Activated effector memory CD4-positive, alpha-beta T cell treated with Interleukin-2 at 50 U/mL for 16 hours (primary cell): Measurements from ENCODE around the gene POSTN.

Source experiments
- DNase-seq: peaks from one replicate; pipeline ENCODE4 v3.0.0-alpha.2; 2020

Gene POSTN, protein sequence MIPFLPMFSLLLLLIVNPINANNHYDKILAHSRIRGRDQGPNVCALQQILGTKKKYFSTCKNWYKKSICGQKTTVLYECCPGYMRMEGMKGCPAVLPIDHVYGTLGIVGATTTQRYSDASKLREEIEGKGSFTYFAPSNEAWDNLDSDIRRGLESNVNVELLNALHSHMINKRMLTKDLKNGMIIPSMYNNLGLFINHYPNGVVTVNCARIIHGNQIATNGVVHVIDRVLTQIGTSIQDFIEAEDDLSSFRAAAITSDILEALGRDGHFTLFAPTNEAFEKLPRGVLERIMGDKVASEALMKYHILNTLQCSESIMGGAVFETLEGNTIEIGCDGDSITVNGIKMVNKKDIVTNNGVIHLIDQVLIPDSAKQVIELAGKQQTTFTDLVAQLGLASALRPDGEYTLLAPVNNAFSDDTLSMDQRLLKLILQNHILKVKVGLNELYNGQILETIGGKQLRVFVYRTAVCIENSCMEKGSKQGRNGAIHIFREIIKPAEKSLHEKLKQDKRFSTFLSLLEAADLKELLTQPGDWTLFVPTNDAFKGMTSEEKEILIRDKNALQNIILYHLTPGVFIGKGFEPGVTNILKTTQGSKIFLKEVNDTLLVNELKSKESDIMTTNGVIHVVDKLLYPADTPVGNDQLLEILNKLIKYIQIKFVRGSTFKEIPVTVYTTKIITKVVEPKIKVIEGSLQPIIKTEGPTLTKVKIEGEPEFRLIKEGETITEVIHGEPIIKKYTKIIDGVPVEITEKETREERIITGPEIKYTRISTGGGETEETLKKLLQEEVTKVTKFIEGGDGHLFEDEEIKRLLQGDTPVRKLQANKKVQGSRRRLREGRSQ

DNA sequence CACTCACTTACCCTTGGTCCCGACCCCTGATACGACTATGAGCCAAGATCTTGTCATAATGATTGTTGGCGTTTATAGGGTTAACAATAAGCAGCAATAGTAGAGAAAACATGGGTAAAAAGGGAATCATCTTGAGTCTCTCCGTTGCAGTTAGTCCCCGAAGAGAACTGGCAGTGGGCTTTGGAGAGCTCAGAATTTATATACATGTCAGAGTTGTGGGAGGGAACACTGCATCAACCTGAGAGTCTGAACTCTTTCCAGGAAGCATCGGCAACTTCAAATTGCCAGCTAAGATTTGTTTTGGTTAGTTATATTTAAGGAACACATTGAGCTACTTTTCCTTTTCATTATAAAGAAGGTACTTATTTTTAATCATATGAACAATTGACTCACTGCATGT lies at the start of gene POSTN:
Gene POSTN (minus strand): TSS at position 172 of the 400 bp plus-strand sequence. CDS start 42 bp downstream, at position 130.
- no peak for DNase-seq

DNA sequence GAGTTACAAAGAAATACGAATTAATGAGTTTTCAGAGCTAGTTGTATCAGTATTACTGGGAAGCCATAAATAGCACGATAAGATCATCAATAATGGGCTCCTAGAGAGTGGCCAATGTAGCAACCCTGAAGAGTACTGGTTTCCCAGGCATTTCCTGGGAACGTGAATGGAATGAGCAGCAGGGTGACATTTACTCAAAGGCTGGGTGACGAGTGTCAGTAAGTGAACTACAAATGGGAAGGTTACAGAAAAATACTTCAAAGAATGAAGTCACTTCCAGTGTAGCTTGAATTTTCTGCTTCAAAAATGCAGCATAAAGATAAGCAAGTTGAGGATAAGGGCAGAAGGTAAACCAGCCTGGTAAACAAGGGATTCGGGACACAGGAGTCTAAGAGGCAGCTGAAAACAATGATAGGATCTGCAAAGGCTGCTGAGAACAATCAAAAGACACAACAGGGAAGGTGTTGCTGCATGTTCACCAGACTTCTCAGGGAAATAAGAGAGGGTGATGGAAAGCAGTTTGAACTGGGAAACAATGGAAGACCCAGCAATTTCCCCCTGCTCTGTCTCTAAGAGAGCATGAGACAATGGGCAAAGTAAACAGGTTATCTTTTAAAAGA lies 48.6 kb upstream of the POSTN start:
- DNase-seq: no peak

DNA sequence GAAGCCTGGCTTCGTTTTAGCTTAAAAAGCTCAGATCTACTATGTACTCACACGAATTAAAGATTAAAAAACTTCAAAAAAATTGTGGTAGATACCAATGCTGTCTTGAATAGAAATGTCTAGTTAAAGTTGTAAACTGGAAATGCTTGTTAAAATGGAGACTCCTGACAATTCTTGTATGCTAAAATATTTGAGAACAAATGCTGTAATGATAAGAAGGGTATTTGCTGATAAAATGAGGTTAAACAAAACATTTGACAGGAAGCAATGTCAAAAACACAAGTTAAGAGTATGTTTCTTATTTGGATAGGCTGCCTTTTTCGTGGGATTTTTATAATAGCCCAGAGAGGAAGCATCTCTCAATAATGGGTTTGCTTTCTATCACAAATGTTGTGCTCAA lies 48.0 kb upstream of the POSTN start:
- no peak for DNase-seq

DNA sequence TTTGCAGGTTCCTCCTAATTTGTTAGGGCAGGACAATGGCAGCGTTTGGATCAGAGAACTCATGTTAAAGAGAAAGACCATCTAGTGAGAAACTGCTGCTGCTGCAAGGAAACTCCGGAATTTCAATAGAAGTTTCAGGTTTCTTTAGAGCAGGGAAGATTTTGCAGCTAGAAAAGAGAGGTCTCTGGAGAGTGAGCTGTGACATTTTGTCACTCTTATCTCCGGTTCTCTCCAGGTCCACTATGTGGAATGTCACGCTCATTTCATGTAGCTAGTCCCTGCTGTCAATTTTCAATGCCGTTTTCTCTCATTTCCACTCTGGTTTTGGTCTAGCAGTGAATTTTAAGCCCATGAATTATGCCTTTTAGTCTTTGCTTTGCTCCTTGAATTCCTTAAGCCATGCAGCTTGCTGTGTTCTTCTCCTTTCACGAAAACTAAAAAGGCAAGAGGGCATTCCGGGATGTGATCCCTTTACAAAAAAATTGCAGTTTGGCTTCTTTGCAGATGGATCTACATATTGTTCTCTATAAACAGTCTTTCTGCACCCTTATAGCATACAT lies 46.7 kb upstream of the POSTN start:
- DNase-seq: no peak

DNA sequence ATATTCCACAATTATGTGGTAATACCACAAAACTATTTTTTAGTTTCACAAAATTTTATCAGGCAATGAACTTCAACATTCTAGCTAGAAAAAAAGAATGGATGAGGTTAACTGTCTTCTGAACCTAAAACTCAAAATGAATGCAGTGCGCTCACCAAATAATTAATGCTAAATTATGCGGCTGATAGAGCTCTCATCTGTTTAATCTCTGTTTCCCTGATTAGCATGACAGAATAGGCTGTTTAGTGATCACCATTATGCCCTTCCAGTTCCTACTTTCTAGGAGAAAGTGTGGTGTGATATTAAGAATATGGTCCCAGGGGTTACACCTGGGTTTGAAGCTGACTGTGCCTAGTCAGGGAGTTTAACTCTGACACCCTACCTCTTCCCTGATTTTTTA lies 42.8 kb upstream of the POSTN start:
- DNase-seq: no peak

DNA sequence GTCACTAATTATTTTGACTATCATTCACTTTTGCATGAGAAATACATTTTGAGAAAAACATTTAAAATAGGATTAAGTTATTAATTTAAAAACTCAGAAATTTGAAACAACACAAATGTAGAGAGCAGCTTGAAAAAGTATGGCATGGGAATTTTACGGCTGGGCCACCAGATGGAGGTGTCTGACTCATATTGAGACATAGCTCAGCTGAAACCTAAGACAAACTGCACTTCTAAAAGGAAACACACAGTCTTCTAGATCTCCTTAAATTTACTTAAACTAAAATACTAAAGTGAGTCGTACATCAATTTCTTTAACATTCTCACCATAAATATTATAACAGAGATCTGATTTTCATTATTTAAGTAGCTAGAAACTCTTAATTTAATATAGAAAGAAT lies 41.9 kb upstream of the POSTN start:
- DNase-seq: no peak

DNA sequence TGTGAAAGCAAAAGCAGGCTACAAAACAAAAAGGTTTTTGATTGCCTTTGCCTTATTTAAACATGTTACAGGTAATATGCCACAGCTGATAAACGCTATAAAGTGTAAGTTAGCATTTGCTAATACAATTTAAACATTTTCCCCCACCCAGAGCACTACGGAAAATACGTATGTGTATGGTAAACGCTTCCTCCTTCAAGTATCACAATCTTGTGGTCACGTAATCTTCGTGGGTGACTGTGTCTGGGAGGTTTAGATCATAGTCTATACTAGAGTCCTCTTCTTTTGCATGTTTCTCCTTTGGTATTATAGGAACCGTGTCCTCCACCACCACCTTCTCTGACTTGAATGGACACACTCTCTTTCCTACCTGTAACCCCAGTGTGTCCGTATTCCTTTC lies 38.1 kb upstream of the POSTN start:
- DNase-seq: no peak

DNA sequence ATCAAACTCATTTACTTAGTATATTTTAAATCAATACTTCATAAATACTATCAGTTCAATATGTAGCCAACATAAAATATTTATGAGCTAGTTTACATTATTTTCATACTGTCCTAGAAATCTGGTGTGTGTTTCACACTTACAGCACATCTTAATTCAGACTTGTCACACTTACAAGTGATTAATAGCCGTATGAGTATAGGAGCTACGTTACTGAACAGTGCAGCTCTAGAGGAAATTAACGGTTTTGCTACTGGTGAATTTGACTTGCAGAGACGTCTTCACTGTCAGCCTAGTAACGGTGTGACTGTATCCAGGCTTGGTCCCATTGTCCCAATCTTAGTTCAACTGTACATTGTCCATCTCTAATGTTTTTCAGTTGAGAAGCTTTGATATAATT lies 33.7 kb upstream of the POSTN start:
- no peak for DNase-seq

DNA sequence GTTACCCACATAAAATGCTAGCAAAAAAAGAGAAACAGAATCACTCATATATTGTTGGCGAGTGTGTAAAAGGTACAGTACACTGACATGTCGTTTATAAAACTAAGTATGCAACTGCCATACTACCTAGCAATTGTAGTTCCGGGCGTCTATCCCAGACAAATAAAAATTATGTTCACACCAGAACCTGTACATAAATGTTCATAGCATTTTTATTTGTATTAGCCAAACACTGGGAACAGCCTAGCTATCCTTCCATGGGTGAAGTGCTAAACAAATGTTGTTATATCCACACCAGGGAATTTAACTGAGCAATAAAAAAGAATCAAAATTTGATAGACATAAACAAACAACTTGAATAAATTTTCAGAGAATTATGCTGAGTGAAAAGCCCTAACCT lies 28.9 kb upstream of the POSTN start:
- DNase-seq: no peak

DNA sequence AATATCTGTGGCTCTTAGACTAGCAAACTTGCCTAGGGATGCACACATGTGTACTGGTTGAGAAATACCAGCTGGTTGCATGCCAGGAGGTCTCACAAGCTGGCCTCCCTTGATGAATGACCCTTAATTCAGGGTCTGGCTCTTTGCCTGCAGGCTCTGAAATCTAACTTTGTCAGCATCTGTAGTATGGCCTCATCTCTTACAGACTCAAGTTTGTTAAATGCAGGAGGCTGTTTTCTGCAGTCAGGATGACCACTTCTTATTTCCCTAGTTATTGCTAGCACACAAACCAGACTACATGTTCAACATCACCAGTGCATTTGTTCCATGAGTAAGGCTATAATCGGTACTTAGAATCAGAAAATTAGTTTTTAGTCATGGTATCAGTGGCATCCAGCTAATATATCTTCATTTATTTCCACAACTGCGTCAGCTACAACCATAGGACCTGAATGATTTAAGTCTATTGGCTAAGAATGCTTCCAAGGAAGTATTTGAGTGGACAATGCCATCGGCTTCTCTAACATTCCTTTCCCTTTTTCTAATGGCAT lies 23.3 kb upstream of the POSTN start:
- no peak for DNase-seq

DNA sequence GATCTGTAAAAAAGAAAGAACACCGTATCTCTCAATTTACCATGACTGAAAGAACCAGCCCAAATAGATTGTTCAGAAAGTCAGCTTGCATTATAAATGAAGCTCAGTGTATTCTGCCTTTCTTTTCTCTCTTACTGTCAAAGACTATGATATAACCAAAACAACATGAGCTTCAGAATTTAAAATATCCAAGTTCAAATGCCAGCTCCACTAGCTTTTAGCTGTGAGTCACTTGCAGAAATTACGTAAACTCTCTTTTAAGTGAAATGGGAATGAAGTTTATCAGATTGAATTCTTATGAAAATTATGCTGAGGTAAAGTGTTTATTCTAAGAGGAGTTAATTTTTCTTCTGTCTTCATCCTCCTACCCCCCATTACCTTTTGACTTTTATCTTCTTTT lies 20.0 kb upstream of the POSTN start:
- no peak for DNase-seq

DNA sequence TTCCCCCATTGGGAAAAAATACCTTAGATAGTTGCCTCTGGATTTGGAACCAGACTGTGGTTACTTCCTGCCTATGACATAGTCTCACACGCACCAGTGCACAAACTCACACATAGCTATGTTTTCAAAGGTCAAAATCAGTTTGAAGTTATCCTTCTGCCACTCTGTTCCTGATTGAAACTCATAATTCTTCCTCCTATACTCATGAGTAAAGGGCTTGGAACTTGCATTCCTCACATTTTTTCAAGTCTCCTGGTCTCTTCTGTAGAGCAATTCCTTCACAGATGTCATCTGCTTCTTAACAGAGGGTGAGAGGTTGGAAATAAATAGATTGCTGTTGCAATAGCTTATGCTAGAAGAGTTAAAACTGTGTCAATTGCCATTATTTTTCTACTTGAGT lies 18.6 kb upstream of the POSTN start:
- no peak for DNase-seq

DNA sequence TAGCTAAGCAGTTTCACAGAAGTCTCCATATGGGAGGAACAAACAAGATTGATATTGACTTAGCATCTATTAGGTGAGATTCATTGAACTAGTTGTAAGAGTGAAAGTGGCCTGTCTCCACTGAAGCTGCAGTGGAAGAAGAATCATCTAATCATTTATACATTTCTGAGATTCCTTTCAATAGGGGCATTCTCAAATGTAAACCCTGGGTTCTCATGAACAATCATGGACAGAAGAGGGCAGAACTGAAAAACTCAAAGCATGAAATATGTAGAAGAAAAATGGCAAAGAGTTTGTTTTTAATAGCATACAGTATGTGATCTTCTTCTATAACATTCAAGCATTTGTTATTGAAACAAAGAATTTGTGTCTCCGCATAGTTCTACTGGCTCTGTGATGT lies 17.6 kb upstream of the POSTN start:
- DNase-seq: no peak

DNA sequence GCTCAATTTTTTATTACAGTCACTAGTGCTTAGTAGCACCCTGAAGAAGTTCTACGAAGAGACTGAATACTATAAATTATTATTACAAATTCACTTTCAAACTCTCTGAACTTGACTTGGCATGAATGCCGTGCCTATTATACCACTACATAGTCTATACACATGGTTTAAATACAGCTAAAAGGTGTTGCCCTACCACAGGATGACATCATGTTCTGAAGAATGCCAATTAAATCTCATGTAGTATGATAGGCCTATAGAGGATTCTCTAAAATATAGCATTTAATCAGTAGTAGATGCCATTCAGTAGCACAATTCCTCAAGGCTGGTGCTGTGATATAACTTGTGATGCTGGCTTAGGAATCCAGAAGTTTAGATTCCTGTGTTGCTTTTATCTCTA lies 16.7 kb upstream of the POSTN start:
- DNase-seq: no peak

DNA sequence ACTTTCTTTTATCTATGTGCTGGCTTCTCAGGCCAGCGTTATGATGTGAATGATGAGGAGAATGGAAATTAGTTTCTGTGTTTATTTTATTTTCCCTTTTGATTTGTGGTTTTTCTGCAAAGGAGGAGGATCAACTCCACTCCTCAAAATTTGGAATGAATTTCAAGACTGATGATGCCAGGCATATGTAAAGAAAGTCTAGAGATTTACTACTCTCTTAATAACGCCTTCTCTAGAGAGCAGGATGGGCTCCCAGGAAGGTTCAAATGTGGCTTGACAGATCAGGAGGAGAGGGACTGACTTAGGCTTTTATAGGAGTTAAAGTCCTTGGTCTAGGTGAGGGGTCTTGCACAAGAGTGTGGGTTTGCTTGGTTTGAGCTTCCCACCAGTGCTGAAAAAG lies 15.1 kb upstream of the POSTN start:
- no peak for DNase-seq

DNA sequence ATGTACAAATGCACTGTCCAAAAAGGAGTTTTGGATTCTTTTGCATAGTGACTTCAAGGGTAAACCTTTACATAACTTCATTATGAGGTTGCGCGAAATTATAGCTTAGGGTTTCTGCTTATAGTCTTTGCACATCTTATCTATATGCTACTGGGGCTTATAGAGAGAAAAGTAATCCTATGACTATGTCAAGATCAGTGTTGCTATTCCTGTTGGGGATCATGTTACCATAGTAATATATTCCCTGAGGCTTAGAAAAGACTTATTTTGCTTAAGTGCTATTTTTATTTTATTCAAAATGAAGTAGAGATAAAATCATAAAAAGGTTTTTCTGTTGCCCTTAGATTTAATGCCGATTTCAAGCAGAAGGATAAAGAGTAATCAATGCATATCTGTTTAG lies 14.7 kb upstream of the POSTN start:
- DNase-seq: no peak

DNA sequence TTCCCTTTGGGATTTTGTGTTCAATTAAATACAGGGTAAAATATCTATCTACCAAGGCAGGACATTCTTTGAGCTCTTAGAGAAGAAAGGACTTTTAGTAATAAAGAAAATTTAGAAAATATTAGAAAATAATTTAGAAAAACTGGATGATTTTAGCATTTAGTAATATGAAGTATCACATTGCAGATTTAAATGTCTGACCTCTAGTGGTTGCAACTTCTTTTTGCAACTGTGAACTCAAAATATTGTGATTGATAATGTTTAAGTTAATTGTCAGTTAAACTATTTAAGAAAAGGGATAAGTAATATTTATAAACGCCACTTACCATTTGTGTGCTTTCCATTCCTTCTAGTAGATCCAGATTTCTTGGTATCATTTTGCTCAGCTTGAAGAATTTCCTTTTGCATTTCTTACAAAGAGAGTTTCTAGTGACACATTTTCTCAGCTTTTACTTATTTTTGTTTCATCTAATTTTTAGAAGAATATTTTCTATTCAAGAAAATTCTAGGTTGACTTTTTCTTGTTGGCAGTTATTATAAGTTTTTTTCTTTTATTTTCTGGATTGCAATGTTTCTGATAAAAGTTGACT lies 10.3 kb upstream of the POSTN start:
- no peak for DNase-seq

DNA sequence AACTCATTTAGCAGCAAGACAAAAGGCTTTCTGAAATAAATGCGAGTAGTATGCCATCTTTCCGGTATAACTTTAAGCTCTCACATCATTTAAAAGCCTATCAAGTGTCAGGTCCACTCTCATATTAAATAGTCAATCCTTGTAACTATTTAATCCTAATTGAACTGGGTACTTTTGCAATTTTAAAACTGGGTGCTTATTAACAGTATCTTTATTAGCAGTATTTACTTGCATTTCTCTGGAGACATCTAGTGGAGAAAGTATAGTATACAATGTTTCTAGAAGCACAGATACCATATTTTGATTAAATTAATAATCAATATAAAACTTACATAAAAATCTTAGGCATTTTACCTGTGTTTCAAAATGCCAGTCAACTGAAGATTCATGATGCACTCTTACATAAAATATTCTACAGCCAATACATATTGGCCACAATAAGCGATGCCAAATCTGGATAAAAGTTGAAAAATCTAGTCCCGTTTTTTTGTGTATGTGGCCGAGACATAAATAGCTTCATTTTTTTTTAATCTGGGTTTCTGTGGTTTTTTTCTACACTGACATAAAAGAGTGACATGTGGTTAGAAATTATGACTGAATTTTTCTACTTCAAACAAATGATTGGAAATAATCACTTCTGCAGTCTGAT lies 4.3 kb upstream of the POSTN start:
- no peak for DNase-seq

DNA sequence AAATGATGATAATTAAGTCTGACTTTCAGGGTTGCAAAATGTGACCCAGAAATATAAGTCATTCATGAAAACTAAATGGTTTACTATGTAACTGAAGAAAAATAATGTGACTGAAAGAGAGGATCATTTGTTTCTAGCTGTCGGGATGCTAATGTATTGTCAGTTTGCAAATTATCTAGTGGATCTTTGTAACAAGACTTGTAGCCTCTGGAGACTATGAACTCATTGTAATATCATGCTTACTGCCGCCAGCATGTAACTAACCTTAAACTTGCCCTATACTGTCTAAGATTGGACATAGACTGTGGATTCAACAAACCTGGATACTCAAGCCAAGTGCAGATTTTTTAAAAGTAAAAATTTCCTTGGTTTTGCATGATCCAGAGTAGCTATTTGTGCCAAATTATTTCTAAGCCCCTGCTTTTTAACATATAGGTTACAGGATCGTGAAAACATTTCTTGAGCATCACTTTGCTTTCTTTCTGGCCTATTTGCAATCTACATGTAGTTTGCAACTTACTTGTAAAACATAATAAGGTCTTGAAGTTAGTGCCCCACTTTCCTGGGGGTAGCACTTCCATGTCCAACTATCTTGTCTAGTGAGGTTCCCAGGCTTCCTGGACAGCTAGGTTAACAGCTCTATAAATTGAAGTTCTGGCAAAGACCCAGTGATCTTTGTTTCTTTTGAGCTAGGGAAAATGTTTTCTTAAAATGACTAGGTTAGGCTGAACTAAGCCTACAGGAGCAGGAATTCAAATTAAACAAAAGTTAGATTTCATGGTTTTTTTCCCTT lies 3.3 kb upstream of the POSTN start:
- no peak for DNase-seq

DNA sequence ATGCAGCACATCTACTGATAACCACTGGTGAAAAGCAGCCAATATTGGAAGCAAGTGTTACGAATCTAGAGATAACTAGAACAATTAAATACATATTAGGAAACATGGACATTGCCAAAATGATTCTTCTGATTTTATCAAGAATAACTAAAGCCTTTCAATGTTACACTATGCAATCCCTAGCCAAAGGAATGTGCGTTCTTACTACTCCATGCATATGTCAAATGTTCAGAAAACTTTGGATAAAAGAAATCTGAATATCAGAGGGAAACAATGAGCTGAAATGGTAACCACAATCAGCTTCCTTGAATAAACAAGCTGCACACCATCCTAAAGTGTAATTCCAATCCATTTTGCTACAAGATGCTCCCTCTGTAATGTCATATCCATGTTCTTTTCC lies 951 bp upstream of the POSTN start:
- DNase-seq: no peak

DNA sequence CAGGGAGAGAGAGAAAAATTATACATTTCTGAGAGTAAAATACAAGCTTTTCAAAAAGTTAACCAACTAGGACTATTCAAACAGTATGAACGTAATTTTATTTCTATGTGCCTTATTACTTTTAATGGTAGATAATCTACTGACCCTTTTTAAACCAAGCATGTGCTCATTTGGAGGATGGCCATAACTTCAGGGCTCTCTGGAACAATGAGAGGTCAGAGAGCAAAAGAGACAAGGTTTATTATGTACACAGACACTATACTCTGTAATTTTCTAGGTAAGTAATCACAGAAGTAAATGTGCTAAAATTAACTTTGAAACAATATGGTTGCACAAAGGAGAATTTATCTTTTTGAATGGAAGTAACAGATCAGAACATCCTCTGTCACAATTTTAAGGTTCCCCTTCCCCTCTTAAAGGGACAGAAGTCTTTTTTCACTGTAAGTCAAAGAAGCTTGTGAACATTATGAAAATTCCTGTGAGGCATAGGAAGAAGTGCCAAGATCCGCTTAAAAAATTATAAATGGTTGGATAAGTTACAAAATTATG lies 1.0 kb downstream of the POSTN start:
- DNase-seq: no peak
